Uterus (tissue), 4 donors: Measurements from ENCODE around the gene CHST2. TPM values are rescaled to one million over a fixed set of nuclear protein-coding genes. Genes with fewer than 3 reads are reported as not detected.

Experiments
- DNase-seq, 2 donors: peaks; one replicate each; pipeline ENCODE4 v3.0.0-alpha.2; 2019 to 2020
- H3K27ac ChIP-seq, 2 donors: fragments of 200-600 bp; sonication (generic); 1 replicate in 1 of 2; 2 replicates in 1 of 2; pipeline ENCODE4 v1.5.1; 2016 to 2018
- H3K27me3 ChIP-seq, 2 donors: fragments of 200-600 bp; sonication (generic); one replicate each; pipeline ENCODE4 v1.5.1; 2018 to 2019; ENCODE audit warnings: control low read depth in 1 of 2
- H3K36me3 ChIP-seq, 2 donors: fragments of 200-600 bp; sonication (generic); one replicate each; pipeline ENCODE4 v1.5.1; 2019; ENCODE audit warnings: control low read depth in 1 of 2
- H3K4me1 ChIP-seq, 2 donors: fragments of 200-600 bp; sonication (generic); one replicate each; pipeline ENCODE4 v1.5.1; 2018 to 2019; ENCODE audit warnings: control low read depth in 1 of 2
- H3K4me3 ChIP-seq, 2 donors: fragments of 200-600 bp; sonication (generic); 1 replicate in 1 of 2; 2 replicates in 1 of 2; pipeline ENCODE4 v1.5.1; 2018 to 2019; ENCODE audit warnings: mild to moderate bottlenecking in 1 of 2
- H3K9me3 ChIP-seq, 2 donors: fragments of 200-600 bp; sonication (generic); one replicate each; pipeline ENCODE4 v1.5.1; 2019; ENCODE audit warnings: control low read depth in 1 of 2
- POLR2A ChIP-seq, 2 donors: fragments of 450-650 bp; IDR thresholded peaks; one replicate each; pipeline ENCODE4 v1.6.1; 2016; ENCODE audit warnings: antibody characterized with exemption in 2 of 2, mild to moderate bottlenecking in 1 of 2, moderate library complexity in 1 of 2
- intact Hi-C: fragments of 100-400 bp; cut with DNase I; formaldehyde crosslinking; loops from one replicate; pipeline ENCODE4 v1.15.1; 2023; ENCODE audit warnings: low total_unique reads
- total RNA-seq, 4 donors: library from RNA; depleted of rRNA in 3 of 4; stranded (reverse); fragments of >200 nt in 3 of 4; gene quantifications; one replicate each; pipeline versions ENCODE4 v1.1.0 to v1.2.4, GENCODE V29; 2014 to 2023
- TF ChIP-seq, protein P1 (sequence below), 4 experiments: fragments of 200-600 bp in 2 of 4; fragments of 450-650 bp in 2 of 4; sonication (generic) in 2 of 4; IDR thresholded peaks; one replicate each; pipeline ENCODE4 v1.5.1; 2016 to 2019; ENCODE audit warnings: antibody characterized with exemption in 4 of 4, mild to moderate bottlenecking in 2 of 4, moderate library complexity in 1 of 4
- donor health status: DM: yes; HTN: yes; CAD: no.

CHST2 gene
- total RNA-seq, 4 donors from 2014 or later: 0.29 to 85.0 (median 4.1) TPM

DNA sequence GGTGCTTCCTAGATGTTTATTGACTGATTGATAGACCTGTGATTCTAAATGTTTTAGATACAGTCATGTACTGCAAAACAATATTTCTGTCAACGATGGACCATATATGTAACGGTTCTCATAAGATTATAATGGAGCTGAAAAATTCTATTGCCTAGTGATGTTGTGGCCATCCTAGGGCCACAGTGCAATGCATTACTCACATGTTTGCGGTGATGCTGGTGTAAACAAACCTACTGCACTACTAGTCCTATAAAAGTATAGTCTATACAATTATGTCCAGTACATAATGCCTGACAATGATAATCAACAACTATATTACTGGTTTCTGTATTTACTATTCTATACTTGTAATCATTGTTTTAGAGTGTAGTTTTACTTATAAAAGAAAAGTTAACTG, 46.8 kb downstream of the CHST2 start:
- DNase-seq: no peak
- no peaks in the 10 kb centered on the region for H3K9me3 ChIP-seq
- H3K27me3 ChIP-seq: no peaks in the 10 kb centered on the region
- H3K27ac ChIP-seq: no peak overlapping the region
- H3K4me1 ChIP-seq: no peaks in the 10 kb centered on the region
- intact Hi-C loops: no loop called here
- no peak overlapping the region for H3K4me3 ChIP-seq
- TF ChIP-seq, protein P1, sequence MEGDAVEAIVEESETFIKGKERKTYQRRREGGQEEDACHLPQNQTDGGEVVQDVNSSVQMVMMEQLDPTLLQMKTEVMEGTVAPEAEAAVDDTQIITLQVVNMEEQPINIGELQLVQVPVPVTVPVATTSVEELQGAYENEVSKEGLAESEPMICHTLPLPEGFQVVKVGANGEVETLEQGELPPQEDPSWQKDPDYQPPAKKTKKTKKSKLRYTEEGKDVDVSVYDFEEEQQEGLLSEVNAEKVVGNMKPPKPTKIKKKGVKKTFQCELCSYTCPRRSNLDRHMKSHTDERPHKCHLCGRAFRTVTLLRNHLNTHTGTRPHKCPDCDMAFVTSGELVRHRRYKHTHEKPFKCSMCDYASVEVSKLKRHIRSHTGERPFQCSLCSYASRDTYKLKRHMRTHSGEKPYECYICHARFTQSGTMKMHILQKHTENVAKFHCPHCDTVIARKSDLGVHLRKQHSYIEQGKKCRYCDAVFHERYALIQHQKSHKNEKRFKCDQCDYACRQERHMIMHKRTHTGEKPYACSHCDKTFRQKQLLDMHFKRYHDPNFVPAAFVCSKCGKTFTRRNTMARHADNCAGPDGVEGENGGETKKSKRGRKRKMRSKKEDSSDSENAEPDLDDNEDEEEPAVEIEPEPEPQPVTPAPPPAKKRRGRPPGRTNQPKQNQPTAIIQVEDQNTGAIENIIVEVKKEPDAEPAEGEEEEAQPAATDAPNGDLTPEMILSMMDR (IDR thresholded peaks at IDR 0.05): no peak
- TF ChIP-seq POLR2A (IDR thresholded peaks at IDR 0.05): no peak
- H3K36me3 ChIP-seq: no peaks in the 10 kb centered on the region

- intact Hi-C loops: no loop called here
- Histone ChIP-seq H3K36me3 (no peaks in the 10 kb centered on the region), H3K27ac (no peak overlapping the region), H3K4me1 (no peaks in the 10 kb centered on the region), H3K9me3 (no peaks in the 10 kb centered on the region), H3K4me3 (no peak overlapping the region), H3K27me3 (no peaks in the 10 kb centered on the region)
- TF ChIP-seq POLR2A (IDR thresholded peaks at IDR 0.05): no peak
- TF ChIP-seq, protein P1 (IDR thresholded peaks at IDR 0.05): no peak
- DNase-seq: no peak
Observed at GRCh38 chr3:143167969-143168854, 48.6 kb downstream of the CHST2 start.

DNA sequence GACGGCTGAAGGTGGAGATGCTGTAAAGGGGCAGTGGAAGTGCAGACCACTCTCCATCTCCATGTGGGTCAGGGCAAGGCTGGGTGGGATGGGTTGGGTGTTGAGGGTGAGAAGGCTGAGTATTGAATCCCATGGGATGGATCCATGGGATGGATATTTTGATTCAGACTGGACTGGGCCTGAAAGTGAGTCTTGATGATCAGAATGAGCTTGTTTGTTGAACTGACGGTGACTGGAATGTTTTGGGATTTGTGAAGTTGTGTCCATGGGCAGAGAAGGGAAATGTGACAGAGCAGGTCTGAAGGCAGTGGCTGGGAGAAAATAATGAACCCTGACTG, 49.3 kb downstream of the CHST2 start:
- no peak overlapping the region for H3K27ac ChIP-seq
- TF ChIP-seq, protein P1 (IDR thresholded peaks at IDR 0.05): no peak
- no peak for TF ChIP-seq POLR2A (IDR thresholded peaks at IDR 0.05)
- no peaks in the 10 kb centered on the region for H3K4me1 ChIP-seq
- H3K9me3 ChIP-seq: no peaks in the 10 kb centered on the region
- DNase-seq: no peak
- intact Hi-C loops: no loop called here
- H3K4me3 ChIP-seq: no peak overlapping the region
- no peaks in the 10 kb centered on the region for H3K36me3 ChIP-seq
- H3K27me3 ChIP-seq: no peaks in the 10 kb centered on the region

DNA sequence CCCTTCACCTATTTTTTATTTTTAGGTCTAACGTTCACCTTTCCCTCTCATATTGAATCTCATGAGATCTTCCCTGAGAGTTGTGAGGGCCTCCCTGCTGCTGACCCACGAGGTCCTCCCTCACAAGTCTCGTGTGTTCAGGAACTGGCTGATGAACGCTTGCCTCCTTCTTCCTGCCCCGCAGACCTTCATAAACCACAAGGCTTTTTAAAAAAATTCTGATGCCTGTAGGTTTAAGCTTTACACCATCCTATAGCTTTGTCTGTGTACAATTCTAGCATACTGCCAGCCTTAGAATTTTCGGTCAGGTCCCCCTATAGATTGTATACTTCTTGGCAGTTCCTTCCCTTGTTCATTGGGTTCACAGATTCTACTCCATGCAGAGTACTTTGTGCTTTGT, 50.5 kb downstream of the CHST2 start:
- H3K9me3 ChIP-seq: no peaks in the 10 kb centered on the region
- no peak overlapping the region for H3K4me3 ChIP-seq
- TF ChIP-seq POLR2A (IDR thresholded peaks at IDR 0.05): no peak
- TF ChIP-seq, protein P1 (IDR thresholded peaks at IDR 0.05): no peak
- no peaks in the 10 kb centered on the region for H3K4me1 ChIP-seq
- no peaks in the 10 kb centered on the region for H3K36me3 ChIP-seq
- no peak for DNase-seq
- H3K27me3 ChIP-seq: no peaks in the 10 kb centered on the region
- intact Hi-C loops: no loop called here
- H3K27ac ChIP-seq: no peak overlapping the region

DNA sequence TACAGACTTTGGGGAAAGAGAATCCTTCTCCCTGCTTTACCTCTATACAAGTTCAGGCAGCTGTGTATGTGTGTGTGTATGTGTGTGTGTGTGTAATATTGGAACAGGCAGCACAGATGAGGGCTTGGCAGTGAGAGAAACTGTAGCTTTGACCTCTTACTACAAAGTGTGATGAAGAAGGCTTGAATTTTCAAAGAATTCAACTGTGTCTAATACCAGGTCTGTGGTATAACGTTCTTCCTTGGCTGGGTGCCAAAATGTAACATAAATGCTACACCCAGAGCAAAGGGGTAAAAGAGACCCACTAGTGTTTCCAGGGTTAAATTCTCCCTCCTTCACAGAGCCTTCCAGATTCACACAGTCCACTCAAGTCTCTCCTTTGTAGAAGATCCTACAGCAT, 51.1 kb downstream of the CHST2 start:
- peak overlapping the region in 1 of 2 donors; percentile 50 for H3K27ac ChIP-seq
- no peaks in the 10 kb centered on the region for H3K27me3 ChIP-seq

More for the DNA sequence above, 51.1 kb downstream of the CHST2 start:
- H3K4me3 ChIP-seq: no peak overlapping the region
- TF ChIP-seq, protein P1 (IDR thresholded peaks at IDR 0.05): no peak
- TF ChIP-seq POLR2A (IDR thresholded peaks at IDR 0.05): no peak
- no peaks in the 10 kb centered on the region for H3K9me3 ChIP-seq
- no peak for DNase-seq
- no peaks in the 10 kb centered on the region for H3K4me1 ChIP-seq
- H3K36me3 ChIP-seq: no peaks in the 10 kb centered on the region
- intact Hi-C loops: no loop called here
